GM21423 (cell line): Measurements from ENCODE around the gene DOK7.

ENCODE experiments used
- ATAC-seq: cut with Tn5 transposase; IDR thresholded peaks from one replicate; pipeline ENCODE4 v1.9.1; 2021; ENCODE audit warnings: mild to moderate bottlenecking, moderate library complexity; ENCODE audit not compliant: unreplicated experiment

DOK7 gene

DNA sequence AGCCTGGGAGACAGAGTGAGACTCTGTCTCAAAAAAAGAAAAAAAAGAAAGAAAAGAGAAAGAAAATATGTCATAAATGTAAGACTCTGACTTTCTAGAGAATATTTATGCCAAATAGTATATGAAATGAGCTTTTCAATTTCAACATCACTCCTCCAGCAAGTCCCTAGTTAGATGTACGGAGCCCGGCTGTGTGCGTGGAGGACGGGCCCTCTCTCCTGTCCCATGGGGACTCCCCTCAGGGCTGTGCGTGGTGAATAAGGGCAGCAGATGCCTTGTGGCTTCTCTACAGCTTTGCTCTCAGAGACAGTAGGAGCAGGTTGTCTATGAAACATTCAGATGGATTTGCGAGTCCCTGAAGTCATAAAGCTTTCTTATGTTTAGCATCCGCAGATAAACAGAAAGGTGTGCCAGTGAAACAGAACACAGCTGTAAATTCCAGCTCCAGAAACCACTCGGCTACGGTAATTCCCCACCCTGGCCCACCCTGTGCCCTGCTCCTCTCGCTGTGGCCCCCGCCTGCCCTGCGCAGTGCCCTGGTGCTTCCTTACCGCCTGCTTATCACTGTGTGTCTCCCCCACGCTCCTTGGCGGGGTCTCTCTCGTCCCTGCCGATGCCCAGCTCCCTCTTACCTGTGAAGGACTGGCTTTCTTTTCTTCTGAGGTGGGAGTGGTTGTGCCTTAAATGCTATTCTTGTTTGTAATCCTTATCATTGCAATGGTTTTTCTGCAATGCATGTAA is 35.2 kb upstream of the DOK7 start:
- ATAC-seq: no peak

- no peak for ATAC-seq
Measured at GRCh38 chr4:3429651-3430050, 33.5 kb upstream of the DOK7 start.

DNA sequence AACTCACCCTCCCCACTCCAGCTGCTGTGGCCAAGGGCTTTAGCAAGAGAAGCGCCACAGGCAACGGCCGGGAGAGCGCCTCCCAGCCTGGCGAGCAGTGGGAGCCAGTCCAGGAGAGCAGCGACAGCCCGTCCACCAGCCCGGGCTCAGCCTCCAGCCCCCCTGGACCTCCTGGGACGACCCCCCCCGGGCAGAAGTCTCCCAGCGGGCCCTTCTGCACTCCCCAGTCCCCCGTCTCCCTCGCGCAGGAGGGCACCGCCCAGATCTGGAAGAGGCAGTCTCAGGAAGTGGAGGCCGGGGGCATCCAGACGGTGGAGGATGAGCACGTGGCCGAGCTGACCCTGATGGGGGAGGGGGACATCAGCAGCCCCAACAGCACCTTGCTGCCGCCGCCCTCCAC is 32.6 kb upstream of the DOK7 start:
- no peak for ATAC-seq

DNA sequence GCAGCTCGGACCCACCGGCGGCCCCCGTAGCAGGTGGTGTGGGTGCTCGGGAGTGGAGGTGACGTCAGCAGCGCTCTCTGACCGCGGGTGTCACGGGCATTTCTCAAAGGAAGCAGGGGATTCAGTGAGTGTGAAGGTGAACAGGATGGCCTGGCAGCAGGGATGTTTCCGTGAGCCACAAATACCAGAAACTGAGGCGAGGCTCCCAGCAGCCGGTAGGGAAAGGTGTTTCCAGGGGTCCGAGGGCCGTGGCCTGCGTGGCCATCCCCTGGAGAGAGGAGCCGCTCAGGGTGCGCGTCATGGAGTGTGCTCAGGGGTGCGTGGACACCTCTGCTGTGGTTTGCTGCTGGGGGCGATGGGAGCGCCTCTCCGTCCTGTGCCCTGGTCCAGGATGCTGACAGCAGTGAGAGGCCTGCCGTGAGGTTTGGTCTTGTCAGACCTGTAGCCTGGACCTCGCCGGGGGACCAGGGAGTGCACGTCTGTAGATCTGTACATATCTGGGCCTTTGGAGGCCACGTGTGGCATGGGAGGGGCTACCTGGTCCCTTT is 31.6 kb upstream of the DOK7 start:
- no peak for ATAC-seq

GRCh38 chr4:3432381-3432790 is 30.7 kb upstream of the DOK7 start:
- ATAC-seq: no peak

DNA sequence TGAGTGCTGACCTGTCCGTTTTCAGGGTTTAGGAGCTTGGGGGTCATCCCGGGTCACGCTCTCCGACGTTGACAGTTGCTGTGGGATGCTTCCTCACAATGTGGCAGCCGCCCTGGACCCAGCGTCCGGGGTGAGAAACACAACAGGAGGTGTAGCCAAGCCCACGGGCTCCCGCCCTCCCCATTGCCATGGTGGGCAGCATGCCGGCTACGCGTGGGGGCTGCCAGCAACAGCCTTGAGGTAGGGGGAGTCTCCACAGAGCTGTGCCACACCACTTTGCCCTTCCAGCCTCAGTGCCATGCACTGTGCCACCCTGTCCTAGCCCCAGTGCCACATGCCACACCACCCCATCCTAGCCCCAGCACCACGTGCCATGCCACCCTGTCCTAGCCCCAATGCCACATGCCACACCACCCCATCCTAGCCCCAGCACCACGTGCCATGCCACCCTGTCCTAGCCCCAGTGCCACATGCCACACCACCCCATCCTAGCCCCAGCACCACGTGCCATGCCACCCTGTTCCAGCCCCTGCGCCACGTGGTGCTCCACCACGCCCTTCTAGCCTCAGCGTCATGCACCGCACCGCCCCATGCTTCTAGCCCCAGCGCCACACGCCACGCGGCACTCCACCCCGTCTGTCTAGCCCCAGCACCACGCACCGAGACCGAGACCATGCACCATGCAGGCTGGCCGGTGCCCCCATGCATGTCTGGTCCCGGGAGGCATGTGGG is 29.8 kb upstream of the DOK7 start:
- ATAC-seq: no peak

DNA sequence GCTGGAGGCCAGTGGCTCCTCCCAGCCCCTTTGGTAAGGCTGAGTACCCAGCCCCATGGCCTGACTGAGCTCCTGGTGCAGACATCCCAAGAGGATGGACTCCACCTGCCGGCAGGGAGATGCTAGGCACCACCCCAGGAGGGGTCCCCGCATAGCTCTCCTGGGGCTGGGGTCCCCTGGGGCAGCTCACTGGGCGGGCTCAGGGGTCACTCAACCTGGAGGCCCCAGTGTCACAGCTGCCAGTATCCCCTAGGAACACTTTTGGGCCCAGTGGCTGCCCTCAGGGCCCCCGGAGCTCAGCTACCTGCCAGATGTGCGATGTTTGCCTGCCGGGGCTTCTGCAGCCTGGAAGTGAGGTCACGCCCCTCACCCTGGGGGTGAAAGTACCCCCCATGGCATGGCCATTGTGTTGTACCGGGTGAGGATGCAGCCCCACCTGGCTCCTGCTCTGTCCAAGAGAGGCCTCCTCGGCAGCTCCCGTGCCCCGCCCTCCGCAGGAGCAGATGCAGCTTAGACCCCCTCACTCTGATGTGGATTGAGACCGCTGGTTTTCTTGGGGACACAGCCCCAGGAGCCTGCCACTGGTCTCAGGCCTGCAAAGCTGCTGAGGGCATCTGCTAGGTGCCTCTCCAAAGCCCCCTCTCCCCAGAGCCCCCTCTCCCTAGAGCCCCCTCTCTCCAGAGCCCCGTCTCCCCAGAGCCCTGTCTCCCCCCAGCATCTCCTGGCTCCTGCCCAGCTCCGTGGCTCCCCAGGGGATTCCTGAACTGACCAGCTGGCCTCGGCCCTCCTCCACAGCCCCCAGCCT is 28.0 kb upstream of the DOK7 start:
- ATAC-seq: no peak

DNA sequence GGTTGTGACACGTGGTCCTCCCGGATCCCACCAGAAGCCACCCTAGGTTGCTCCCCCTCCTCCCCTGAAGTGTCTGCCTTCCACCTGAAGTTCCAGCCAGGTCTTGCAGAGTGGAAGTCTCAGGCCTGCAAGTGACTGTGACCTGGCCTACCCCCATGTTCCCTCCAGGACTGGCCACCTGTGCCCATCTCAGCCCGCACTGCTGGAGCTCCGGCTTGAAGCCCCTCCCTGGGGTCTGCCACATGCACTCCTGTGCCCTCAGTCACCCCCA is 27.5 kb upstream of the DOK7 start:
- ATAC-seq: no peak

GRCh38 chr4:3436048-3436797 is 26.9 kb upstream of the DOK7 start:
- ATAC-seq: no peak

GRCh38 chr4:3436798-3437581 is 26.1 kb upstream of the DOK7 start:
- ATAC-seq: no peak

DNA sequence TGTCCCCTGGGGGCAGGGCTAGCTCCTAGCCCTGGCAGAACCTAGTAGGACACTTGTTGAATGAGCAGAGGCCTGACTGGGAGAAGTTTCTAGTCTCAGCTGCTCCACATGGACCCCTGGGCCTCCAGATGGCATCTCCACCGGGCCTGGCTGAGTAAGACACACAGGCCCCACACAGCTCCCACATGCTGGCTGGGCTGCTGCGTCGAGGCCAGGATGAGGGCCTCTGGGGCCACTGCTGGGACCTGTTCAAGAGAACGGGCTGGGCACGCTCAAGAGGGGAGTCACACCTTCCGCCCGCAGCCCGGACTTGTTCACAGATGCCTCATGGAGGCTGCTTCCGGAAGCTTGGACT is 25.5 kb upstream of the DOK7 start:
- ATAC-seq: no peak

- no peak for ATAC-seq
Measured at GRCh38 chr4:3437998-3438846, 24.9 kb upstream of the DOK7 start.

- no peak for ATAC-seq
Measured at GRCh38 chr4:3438847-3439180, 24.3 kb upstream of the DOK7 start.

DNA sequence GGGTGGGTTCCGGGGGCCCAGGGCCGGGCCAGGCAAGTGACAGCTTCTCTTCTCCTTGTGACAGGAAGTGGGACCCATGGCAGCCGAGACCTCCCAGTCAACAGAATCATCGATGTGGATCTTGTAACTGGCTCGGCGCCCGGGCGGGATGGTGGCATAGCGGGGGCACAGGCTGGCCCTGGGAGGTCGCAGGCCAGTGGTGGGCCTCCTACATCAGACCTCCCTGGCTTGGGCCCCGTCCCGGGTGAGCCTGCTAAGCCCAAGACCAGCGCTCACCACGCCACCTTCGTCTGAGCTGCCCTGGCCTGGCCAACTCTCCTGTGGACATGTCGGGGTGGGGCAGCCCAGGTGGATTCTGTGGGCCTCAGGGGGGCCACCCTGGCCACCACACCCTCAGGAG is 23.7 kb upstream of the DOK7 start:
- no peak for ATAC-seq

- ATAC-seq: no peak
Measured at GRCh38 chr4:3440011-3440410, 23.1 kb upstream of the DOK7 start.

- ATAC-seq: no peak
Measured at GRCh38 chr4:3440979-3441500, 22.1 kb upstream of the DOK7 start.

GRCh38 chr4:3441501-3442459 is 21.3 kb upstream of the DOK7 start, which contains the start of gene HGFAC:
HGFAC (plus strand) TSS chr4:3441968; CDS start chr4:3442002, 34 bp downstream.
- ATAC-seq: no peak

- ATAC-seq: no peak
Measured at GRCh38 chr4:3442460-3442958, 20.6 kb upstream of the DOK7 start.
